ENCODE data around the gene NPY4R.
"Not testable (repeated sequence)": the region's sequence is repeated elsewhere in the genome, so short reads cannot be mapped to it uniquely, and the experiment has no call there.

NPY4R gene

GRCh38 chr10:46455992-46456391 is 9.8 kb downstream of the NPY4R start:
- not testable (repeated sequence) for DNase-seq (ENCODE audit: low spot score)

GRCh38 chr10:46451365-46451764 is 14.4 kb downstream of the NPY4R start:
- not testable (repeated sequence) for DNase-seq (ENCODE audit: low spot score)

DNA sequence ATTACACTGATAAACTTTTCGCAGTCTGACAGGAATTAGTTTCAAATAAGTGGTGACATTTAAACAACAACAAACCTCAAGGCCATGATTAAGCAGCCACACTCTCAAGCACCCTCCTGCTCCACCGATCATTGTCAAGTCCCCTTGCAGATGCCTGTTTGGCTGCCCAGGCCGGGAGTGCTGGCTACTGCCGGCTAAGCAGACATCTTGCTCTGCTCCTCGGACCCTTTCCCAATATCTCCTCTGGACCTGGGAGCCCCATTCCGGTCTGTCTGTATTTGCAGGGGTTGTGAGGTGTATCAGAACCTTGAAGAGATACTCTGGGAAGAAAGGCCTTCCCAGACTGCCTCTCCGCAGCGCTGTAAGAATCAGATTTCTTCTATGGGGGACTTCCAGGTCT is 14.9 kb downstream of the NPY4R start:
- not testable (repeated sequence) for DNase-seq (ENCODE audit: low spot score)

DNA sequence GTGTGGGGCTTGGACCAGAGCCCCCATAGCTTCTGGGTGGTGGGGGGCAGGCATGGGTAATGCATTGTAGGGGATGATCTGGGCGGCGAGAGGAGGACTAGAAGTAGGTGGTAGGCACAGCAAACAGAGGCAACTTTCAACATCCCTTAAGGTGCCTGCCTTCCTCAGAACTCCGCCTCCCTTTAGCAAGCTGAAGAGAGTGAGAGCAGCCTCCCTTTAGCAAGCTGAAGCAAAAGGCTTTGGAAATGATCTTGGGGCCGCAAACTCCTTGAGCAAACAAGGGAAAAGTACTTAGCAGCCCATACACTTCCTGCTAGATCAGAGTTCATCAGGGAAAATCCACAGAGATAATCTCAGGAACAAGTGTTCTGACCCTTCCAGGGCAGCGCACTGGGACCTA is 18.3 kb downstream of the NPY4R start:
- DNase-seq (ENCODE audit: low spot score): not testable (repeated sequence)

DNA sequence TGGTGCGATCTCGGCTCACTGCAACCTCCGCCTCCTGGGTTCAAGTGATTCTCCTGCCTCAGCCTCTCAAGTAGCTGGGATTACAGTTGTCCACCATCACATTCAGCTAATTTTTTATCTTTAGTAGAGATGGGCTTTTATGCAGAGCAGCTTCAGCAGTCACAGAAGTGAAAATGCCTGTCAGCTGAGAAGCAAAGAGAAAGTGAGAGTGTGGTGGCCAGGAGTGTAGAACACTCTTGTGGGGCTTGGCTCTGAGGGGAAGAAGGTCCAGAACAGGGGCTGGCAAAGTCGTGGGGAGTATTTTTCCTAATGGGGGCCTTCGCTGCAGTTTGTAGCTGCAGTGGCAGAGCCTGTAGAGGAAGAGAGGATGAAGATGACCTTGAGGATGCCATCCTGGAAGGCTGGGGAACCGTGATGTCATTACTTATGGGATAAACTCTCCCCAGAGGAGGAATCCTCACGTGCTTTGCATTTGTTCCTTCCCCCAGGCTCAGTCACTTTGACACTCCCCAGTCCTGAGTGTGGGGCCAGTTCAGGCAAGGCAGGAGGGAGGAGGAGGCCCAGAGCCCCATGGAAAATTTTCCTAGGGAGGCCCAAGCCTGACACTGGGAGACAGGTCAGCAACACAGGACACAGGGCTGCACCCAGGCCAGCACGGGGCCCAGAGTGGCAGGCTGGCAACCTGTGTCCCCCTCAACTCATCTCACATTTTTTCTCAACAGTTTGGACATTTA is 20.2 kb downstream of the NPY4R start:
- DNase-seq (ENCODE audit: low spot score): not testable (repeated sequence)

DNA sequence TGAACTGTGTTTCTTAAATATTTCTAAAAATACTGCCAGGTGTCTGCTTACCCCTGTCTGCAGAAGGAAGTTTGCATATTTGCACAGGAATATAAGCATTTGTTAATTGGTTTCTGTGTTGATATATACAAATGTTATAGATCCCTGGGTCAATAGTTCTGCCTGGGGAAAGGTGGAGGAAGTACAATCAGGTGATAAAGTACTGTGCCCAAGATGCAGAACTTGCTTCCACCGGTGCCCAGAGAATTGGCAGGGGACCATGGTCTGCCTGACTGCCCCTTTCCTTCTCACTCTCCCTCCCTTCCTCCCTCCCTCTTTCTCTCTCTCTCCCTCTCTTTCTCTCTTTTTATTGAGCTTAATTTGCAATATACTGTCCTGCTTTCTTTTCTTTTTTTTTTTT is 22.3 kb downstream of the NPY4R start:
- not testable (repeated sequence) for DNase-seq (ENCODE audit: low spot score)

DNA sequence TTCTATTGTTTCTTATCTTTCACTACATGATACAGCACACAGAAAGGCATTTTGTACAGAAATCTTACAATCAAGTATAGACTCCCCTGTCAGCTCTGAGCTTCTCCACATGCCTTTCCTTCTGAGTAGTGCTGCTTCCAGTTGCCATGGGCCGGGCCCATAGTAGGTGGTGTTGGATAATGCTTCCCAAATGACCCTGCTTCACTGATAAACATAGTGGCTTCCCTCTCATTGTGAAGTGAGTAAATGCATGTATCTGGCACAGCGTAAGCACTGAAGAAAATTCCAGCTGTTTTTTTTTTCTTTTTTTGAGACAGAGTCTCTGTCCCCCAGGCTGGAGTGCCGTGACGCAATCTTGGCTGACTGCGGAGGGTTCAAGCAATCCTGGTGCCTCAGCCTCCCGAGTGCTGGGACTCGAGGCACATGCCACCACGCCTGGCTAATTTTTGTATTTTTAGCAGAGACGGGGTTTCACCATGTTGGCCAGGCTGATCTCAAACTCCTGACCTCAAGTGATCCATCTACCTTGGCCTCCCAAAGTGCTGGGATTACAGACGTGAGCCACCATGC is 23.0 kb downstream of the NPY4R start:
- not testable (repeated sequence) for DNase-seq (ENCODE audit: low spot score)

DNA sequence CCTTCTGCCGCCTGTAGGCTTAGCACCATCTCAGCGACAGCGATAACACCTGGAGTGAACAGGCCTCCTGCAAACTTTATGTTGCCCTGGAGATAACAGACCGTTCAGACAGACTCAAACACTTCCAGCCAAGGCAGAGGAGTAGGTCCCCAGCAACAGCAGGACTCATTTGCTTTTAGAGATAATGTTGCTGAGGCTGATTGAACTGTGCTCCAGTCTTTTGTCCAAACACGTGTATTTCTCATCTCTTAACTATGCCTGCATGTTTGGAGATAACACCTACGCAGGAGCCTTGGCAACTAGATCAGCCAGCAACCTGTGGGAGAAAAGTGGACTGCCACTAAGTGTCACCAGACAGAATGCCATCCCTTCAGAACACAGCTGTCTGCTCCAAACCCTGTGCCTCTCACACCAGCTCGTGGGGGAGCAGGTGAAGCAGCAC is 23.9 kb downstream of the NPY4R start:
- not testable (repeated sequence) for DNase-seq (ENCODE audit: low spot score)

GRCh38 chr10:46440942-46441341 is 24.8 kb downstream of the NPY4R start:
- DNase-seq (ENCODE audit: low spot score): not testable (repeated sequence)

DNA sequence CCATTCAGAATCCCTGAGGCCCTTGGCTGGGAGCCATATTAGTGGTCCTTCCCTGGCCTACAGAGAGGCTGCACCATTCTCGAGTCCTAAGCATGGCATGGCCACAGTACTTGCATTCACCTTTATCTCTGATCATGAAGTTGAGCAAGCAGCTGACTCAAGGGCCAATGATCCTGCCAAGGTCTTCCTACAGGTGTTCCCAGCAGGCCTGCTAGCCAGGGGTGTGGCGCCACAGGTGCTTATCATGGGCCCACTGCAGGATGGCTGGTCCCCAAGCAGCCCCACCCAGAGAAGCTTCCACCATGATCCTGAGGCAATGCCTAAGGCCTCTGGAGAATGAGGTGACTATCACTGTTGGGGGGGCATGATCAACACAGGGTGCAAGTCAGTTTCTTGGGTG is 42.2 kb downstream of the NPY4R start:
- not testable (repeated sequence) for DNase-seq (ENCODE audit: low spot score)

GRCh38 chr10:46419570-46420379 is 46.0 kb downstream of the NPY4R start:
- DNase-seq (ENCODE audit: low spot score): not testable (repeated sequence)

DNA sequence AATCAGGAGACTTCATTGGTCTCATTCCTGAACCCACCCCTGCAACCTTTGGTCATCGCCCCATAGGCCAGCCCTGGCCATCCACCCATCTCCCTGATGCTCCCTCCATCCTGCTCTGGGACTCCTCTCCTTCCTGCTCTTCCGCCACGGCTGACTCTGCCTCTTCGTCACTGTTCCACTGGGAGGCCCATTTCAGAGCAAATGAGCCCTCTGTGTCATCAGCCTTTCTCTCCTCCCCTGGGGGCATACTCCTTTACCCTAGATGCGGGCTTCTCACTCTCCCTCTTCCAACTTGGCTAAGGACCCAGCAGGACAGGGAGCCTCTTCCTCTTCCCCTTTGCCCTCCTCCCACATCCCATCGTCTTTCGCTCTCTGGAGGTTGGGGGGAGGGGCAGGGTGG is 47.5 kb downstream of the NPY4R start:
- not testable (repeated sequence) for DNase-seq (ENCODE audit: low spot score)

DNA sequence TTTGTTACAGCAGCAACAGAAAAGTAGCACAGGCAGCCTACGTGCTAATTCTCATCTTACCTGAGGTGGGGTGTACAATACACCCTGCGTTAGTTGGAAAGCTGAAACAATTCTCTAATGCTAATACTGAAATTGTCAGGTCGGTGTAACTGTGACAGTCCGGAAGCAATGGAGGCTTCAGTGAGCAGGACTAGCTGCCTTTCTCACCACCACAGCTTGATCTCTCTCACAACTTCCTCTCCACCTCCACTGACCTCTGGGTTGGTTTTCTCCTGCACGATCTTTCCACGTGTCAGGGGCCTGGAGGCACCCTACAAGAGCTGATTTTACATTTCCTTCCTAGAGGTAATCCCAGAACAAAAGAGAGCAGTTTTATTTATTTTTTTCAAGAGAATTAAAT is 50.5 kb downstream of the NPY4R start:
- DNase-seq (ENCODE audit: low spot score): not testable (repeated sequence)

DNA sequence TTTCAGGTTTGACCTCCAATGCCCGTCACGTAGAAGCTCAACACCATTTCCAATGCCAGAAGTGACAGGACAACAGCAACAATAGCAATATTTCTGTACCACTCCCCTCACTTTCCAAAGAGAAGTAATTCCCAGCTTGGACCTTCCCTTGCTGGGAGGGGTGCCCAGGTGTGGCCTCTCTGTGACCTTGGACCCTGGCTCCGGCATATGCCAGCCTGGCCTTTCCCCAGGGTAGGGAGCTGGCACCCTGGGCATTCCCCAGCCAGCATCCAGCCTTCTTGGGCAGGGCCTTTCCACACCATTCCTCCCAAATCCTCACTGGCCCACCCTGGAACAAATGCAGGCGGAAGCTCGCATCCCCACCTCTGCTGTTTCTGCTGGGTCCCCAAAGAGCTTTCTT is 53.1 kb downstream of the NPY4R start:
- not testable (repeated sequence) for DNase-seq (ENCODE audit: low spot score)

DNA sequence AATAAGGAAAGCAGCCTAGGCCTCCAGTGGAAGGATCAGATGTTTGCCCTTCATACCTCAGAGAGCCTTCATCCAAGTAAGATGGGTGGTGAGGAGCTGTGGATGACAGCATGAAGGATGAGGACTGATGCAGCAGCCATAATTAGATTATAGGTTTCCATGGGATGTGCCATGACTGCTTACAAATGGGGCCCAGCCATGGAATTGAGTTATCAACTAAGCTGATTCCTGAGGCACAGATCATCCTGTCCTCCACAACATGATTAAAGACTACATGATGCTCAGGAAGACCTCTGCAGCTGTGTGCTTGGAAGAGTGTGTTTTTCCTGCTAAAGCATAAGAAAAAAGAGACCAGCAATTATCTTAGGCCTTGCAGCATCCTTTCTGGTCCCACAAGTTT is 54.6 kb downstream of the NPY4R start:
- DNase-seq (ENCODE audit: low spot score): not testable (repeated sequence)

Measured in kidney capillary endothelial cell (primary cell).